HG03571 (cell line): ENCODE results near the gene LIAS.
A peak's percentile ranks its signal among the peaks of the same experiment; 100 is the strongest.
"Not testable (repeated sequence)": the region's sequence is repeated elsewhere in the genome, so short reads cannot be mapped to it uniquely, and the experiment has no call there.

Experiments
- ATAC-seq: cut with Tn5 transposase; IDR thresholded peaks from one replicate; pipeline ENCODE4 v1.9.1; 2021; ENCODE audit not compliant: unreplicated experiment

LIAS gene

DNA sequence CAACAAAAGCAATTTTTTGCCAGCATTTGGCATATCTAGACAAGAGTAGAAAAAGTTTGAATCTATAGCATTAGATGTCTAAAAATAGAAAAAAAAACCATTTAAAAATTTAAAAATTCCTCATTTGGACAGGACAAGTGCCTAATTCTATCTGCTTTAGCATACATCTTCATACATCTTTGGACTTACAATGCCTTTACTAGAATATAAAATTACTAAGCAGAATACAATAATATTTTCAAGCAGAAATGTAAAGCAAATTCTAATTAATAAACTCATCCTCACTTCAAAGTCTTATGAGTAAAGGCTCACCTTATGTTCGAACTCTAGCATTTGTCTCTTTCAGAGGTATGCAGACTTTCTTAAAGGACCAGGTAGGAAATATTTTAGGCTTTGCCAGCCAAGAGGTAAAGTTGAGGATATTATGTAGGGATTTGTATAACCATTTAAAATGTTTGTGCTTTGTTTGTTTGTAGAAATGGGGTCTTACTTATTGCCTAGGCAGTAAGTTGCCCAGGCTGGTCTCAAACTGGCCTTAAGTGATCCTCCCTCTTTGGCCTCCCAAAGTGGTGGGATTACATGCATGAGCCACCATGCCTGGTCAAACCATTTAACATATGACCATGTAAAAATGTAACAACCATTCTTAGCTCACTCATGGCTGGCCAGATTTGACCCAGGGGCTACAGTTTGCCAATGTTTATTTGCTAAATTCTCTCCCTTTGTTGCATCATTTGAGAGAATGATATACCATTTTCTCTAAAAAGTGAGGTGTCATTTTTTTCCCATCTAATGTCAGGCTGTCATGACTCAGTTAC, 39.3 kb downstream of the LIAS start:
- no peak for ATAC-seq

DNA sequence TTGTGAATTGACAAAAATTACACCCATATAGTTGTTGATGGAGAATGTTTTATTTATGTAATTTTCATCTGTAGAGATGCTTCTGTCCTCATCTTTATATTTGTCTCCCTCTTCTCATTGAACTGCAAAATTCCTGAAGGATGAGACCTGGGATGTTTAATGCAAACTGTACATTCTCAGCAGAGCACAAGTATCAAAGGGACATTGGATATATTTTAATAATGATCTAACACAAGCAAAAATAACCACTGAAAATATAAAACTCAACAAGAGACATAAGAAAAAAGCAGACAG, 39.8 kb downstream of the LIAS start:
- no peak for ATAC-seq

DNA sequence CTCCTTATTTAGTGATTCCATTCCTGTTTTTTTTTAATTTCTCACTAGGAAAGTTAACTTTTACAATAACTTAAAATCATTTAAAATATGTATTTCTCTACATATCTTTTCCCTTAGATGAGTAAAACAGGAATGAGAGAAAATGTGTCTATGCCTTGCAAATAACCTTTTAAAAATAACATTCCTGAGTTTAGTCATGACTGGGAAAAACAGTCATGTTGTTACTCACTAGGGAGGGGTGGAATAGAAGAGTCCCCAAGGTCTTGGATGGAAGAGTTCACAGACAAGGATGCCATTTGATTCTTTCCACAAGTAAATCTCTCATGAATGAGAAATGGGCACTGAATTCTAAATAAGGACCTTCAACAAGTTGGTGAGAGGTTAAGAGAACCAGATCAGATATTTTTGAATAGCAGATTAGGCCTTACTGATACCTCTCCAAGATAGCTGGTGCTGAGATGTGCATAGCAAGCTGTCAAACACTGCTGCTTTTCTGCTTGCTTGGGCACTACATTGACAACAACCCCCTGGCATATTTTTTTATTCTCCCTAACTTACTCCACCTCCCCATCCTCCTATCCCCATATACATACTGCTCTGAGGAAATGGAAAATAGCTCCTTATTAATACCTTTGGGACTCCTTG, 43.3 kb downstream of the LIAS start:
- no peak for ATAC-seq

DNA sequence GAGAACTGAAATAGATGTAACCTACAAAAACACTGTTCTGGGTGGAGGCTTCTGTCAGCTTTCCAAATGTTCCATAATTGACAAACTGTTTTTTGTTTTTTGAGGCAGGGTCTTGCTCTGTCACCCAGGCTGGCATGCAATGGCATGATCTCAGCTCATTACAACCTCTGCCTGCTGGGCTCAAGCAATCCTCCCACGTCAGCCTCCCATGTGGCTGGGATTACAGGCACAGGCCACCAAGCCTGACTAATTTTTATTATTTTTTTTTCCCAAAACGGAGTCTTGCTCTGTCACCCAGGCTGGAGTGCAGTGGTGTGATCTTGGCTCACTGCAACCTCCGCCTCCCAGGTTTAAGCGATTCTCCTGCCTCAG, 43.8 kb downstream of the LIAS start:
- ATAC-seq: not testable (repeated sequence)

DNA sequence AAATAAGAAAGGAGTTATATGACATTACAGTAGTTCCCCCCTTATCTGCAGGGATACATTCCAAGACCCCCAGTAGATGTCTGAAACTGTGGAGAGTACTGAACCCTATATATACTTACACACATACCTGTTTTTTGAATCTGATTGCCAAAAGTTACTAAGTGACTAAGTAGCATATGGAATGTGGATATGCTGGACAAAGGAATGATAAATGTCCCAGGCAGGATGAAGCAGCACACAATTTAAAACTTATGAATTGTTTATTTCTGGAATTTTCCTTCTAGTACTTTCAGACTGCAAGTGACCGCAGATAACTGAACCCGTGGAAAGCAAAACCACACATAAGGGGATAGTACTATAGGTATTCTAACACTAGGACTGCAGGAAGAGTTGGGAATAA, 45.7 kb downstream of the LIAS start:
- ATAC-seq: no peak

DNA sequence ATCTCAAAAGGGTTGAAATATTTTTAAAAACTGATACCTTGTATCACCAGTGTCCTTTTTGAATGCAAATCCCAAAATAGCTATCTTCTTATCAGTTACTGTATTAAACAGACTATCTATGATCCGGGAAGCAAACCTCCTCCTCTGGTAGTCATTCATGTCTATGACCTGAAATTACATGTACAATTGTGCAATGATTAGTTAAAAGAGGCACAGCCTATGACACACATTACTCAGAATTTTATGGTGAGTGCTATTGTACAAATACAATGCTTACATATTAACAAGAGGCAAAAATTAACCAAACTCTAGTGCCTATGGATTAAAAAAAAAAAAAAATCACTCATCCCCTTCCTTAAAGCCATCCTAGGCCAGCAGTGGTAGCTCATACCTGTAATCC, 46.7 kb downstream of the LIAS start:
- no peak for ATAC-seq

DNA sequence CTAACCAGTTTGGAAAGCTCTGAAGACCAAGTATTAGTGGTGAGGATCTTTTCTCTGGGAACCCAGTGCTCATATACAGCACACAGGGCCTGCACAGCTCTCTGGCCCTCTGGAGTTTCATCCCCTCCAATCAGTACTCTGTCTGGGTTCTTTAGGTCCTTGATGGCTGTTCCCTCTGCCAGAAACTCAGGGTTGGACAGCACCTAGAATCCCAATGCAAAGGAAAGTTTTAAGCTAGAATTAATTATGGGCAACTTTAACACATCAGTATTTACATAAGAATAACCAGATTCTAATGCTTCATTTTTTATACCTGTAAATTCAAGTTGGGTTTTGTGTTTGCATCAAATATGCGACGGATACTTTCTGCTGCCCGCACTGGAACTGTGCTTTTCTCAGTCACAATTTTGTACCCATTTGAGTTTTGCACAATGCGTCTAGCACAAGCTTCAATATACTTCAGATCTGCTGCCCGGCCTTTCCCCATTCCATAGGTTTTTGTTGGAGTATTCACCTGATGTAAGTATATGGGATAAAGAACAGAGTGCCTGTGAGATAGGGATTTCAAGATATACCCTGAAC, 51.6 kb downstream of the LIAS start:
- no peak for ATAC-seq

DNA sequence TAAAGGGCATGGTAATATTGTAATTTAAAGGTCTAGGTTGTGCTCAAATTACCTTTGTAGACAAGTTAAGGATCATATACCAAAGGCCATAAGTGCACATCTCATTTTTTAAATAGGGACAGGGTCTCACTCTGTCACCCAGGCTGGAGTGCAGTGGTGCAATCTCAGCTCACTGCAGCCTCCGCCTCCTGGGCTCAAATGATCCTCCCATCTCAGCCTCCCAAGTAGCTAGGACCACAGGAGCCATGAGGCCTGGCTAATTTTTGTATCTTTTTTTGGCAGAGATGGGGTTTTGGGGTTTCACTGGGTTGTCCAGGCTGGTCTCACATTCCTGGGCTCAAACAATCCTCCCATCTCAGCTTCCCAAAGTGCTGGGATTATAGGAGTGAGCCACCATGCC, 55.4 kb downstream of the LIAS start:
- ATAC-seq: not testable (repeated sequence)

DNA sequence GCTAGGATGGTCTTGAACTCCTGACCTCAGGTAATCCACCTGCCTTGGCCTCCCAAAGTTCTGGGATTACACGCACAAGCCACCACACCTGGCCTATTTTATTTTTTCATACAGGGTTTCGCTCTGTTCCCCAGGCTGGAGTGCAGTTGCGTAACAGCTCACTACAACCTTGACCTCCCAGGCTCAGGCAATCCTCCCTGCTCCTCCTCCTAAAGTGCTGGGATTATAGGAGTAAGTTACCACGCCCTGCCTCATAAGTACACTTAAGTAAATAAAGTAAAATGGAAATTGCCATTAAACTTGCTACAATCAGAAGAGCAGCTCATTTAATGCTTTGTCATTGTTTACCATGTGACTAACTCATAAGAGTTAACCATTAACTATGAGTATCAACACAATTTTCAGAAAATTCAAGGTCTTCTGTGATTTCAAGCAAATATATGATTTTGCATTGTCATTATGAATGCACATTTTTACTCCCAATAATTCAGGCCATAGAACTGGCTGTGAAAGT, 56.1 kb downstream of the LIAS start:
- no peak for ATAC-seq

DNA sequence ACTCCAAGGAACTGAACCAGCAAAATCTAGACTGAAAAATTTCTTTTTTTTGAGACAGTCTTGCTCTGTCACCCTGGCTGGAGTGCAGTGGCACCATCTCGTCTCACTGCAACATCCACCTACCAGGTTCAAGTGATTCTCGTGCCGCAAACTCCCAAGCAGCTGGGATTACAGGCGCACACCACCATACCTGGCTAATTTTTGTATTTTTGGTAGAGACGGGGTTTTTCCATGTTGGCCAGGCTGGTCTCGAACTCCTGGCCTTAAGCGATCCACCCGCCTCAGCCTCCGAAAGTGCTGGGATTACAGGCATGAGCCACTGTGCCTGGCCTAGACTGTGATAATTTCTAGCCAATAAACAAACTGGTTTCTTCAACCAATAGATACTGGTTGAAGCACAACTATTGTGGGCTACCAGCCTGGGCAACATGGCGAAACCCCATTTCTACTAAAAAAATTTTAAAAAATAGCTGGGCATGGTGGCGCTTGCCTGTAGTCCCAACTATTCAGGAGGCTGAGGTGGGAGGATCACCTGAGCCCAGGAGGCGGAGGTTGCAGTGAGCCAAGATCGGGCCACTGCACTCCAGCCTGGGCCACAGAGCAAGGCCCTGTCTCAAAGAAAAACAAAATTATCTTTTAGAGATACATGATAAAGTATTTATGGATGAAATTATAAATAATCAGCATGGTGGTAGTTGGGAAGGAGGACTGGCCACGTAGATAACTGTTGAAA, 57.0 kb downstream of the LIAS start:
- ATAC-seq: not testable (repeated sequence)

DNA sequence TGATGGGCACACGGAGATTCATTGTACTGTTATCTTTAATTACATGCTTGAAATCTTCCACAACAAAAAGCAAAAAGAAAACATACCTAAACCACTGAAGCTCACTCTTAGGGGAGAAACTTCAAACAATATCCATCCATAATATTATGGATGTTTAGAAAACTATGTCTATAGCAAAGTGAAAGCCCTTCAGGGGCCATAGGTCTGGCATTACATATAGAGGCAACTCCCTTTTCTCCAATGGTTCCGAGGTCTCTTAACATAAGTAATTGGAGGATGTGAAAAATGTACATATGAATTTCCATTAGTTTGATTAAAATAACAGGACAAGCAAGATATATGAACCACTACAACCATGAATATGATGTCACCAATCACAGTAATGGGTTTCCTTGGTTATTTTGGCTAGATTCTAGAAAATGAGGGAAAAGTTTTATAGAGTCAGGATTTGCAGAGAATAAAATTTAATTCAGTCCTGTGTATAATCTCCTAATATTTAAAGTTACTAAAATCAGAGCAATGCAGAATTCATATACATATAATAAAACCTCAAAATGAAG, 57.6 kb downstream of the LIAS start:
- no peak for ATAC-seq

DNA sequence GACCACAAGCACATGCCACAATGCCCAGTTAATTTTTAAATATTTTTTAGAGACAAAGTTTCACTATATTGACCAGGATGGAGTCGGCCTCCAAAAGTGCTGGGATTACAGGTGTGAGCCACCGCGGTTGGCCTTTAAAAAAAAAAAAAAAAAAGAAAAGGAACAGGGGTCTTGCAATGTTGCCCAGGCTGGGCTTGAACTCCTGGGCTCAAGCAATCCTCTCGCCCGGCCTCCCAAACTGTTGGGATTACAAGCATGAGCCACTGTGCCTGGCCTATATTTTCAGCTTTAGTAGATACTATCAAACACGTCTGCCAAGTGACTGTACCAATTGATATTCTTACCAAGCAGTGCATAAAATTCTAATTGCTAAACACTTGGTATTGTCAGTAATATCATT, 59.6 kb downstream of the LIAS start:
- no peak for ATAC-seq

DNA sequence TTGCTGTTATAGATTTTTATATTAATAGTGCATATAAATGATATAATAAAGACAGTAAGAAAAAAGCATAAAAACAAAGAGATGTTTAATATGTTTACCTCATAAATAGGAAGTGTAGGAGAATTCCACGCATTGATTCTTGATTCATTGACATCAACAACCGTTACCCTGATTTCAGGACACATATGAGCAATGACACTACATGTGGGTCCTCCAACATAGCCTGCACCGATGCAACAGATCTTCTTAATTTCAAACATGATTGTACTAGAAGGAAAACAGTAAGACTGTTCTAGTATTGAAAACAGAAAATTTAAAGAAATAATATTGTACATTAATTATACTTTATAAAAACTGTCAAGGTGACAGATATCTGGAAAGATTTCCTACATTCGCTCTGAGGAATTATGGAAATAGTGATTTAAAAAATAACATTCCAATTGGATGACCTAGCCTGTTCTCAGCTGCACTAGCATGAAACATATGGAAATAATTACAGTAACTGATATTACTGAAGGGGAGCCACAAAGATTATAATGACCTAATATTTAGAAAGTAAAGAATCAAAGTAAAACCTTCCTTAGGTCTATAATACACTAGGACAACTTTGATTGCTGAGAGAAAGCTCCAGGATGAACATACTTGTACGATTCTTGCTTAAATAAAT, 62.5 kb downstream of the LIAS start:
- no peak for ATAC-seq

DNA sequence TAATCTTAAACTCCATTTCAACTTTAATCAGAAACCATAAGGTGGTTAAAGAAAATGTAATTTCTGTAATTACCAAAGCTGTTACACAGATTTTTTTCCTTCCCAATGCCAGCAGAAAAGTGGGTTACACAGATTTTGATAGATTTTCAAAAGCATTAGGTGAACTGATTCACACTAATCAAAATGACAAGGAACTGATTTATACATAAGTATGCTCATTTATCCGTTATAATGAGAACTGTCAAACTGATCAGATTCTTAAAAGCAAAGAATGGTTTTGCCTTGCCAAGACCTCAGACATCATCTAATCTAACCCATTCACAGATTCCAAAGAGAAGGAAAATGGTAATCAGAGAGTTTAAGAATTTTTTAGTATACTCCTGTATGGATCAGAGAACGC, 63.2 kb downstream of the LIAS start:
- no peak for ATAC-seq

DNA sequence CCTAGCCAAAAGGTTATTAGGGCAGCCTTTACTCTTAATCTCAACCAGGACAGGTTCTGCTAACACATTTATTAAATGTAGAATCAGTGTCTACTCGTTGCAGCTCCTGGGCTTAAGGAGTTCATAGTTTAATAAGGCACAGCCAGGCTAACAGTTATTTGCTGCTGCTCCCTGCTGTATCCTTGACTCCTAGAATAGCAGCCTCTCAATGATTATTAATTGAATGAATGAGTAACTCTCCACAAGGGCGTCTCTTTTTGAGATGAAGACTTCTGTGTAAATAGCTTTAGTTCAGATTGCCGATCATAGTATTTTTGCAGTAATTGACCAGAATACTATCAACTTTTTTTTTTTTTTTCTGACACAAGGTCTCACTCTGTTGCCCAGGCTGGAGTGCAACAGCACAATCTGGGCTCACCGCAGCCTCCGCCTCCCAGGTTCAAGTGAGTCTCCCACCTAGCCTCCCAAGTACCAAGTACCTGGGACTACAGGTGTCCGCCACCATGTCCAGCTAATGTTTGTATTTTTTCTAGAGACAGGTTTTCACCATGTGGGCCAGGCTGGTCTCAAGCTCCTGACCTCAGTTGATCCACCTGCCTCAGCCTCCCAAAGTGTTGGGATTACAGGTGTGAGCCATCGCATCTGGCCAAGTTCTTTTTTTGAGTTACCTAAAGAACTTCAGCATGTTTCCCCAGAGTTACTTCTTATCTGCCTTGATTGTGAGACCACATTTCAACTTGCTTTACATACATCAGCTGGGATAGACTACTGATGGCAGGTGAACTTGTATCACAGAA, 65.5 kb downstream of the LIAS start:
- ATAC-seq: no peak

DNA sequence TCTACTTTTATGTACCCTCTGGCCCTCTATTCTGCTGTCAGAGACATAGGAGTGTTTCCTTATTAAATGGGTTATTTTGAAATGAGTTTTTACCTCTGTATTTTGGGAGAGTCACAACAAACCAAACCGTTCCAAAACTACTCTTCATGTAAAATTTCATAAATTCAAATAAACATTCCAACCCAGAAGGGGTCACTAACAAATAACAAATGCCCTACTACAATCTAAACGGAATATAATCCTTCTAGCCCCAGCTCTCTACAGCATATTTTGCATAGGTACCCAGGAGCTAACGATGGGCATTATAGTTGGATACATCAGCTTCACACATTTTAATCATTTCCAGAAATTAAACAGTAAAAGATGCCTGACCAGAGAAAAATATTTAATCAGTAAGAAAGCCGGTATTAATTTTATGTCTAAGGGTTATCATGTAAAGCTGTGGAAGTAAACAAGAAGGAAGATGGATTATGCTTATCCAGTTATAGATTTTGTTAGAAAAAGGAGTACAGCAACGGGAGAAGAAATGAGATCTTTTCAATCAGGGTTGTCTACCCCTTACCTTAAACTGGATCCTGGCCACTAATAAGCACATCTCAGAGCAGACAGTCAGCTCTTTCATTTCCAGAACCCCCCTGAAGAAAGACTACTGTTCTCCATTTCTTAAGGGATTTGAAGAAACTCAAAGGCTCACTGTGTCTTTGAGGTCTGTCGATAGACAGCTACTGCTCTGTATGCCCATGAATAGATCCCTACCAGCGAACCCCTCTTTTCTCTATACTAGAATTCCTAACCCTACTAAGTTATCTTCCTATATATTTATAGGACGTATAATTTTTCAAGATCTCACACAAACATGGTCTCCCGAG, 67.2 kb downstream of the LIAS start:
- no peak for ATAC-seq

DNA sequence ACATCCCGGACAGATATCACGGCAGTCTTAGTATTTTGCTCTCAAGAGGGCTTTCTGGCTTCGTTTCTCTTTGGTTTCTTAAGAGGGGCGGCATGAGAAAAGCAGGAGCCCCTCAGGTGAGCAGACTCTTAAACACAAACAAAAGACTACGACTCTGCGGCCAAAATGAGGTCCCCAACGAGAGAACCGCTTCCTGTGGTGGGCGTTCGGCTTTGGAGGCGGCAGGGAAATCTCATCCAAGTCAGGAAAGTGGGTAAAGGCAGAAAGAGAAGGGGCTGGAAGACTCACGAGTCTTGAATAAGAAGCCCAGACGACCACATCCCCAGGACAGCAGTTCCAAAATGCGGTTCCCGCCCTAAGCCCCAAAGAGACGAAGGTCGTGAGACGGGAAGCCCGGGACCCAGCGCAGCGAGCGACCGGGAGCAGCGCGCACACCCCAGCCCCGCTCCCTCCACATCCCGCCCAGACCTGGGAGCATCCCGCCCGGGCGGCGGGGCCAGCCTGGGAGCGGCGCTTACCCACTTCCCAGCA, 68.0 kb downstream of the LIAS start:
- ATAC-seq: no peak

DNA sequence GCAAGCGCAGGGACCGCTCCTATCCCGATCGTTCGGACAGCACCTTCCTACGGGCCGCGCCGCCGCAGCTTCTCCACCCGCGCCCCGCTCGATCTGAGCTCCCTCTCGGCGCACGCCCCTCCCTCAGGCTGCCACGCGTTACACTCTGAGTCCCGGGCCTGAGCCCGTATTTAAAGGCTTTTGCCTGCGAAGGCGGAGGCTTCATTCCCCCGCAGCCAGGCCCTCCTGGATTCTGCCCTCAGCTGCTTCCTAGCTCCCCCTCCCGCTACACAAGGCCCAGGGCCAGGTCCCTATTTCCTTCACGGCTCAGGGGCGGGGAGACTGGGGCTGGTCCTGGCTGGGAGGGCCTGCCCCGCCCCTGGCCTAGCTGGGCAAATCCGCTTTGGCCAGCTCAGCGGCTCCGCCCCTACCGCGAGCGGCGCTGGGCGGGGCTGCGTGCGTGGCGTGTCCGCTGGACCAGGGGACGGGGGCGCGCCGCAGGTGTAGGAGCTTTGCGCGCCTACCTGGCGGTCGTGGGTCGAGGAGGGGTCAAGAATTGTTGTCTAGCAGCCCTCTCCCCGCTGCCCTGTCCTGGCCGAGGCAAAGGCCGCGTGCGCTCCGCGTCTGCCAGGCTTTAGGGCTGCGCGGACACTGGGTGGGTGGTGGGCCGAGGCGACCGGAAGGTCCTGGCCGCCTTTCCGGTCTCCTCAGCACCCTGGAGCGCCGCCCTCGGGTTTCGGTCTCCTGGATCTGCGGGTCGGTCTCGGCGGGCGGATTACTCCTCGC, 68.6 kb downstream of the LIAS start, which contains the start of gene UGDH:
Gene UGDH, minus strand, starts transcription at position 144 of the 765 bp plus-strand sequence. CDS start 5,927 bp downstream, outside the sequence.
- peak; percentile 93 for ATAC-seq
